Psoas muscle (tissue), 8 donors: ENCODE results near the gene BSG. TPM values are rescaled to one million over a fixed set of nuclear protein-coding genes. Genes with fewer than 3 reads are reported as not detected.

Experiments
- ATAC-seq, 4 donors: fragments of 200-7000 bp; cut with Tn5 transposase; one replicate each; pipeline ENCODE4 v1.9.1; 2020; ENCODE audit warnings: moderate library complexity in 3 of 4, mild to moderate bottlenecking in 2 of 4
- DNase-seq, 2 donors: peaks; one replicate each; pipeline ENCODE4 v3.0.0-alpha.2; 2020
- H3K27ac ChIP-seq: fragments of 200-600 bp; one replicate; pipeline ENCODE4 v1.8.0; 2022
- H3K27me3 ChIP-seq, 3 donors: fragments of 200-600 bp in 1 of 3; one replicate each; pipeline versions ENCODE4 v1.6.1 to v1.8.0; 2013 to 2022; ENCODE audit warnings: low read length in 2 of 3, mild to moderate bottlenecking in 2 of 3, moderate library complexity in 1 of 3; ENCODE audit not compliant: insufficient read depth in 3 of 3
- H3K36me3 ChIP-seq, 2 donors: fragments of 200-600 bp in 1 of 2; one replicate each; pipeline versions ENCODE4 v1.6.1 to v1.8.0; 2013 to 2022; ENCODE audit warnings: low read depth in 1 of 2, mild to moderate bottlenecking in 1 of 2, moderate library complexity in 1 of 2; ENCODE audit not compliant: insufficient read depth in 1 of 2
- H3K4me1 ChIP-seq: fragments of 200-600 bp; one replicate; pipeline ENCODE4 v1.8.0; 2022
- H3K4me3 ChIP-seq: fragments of 200-600 bp; one replicate; pipeline ENCODE4 v1.8.0; 2022; ENCODE audit warnings: mild to moderate bottlenecking
- H3K9me3 ChIP-seq: fragments of 200-600 bp; one replicate; pipeline ENCODE4 v1.8.0; 2022
- CTCF ChIP-seq: fragments of 200-600 bp; IDR thresholded peaks from one replicate; pipeline ENCODE4 v1.8.0; 2022; ENCODE audit warnings: antibody characterized with exemption
- whole genome bisulfite sequencing, 3 donors: extraction: QIAGEN DNeasy Blood & Tissue Kit; methylation state at CpG; one replicate each; pipeline versions ENCODE4 v1.1.6 to v1.1.7; 2013; 5-methylcytosine and 5-hydroxymethylcytosine counted together
- intact Hi-C, 2 donors: fragments of 100-400 bp; cut with DNase I; formaldehyde crosslinking; loops; one replicate each; pipeline versions ENCODE4 v1.11.0 to v1.14.2; 2022
- polyA plus RNA-seq, 3 donors: library from polyadenylated mRNA; stranded (reverse); fragments of 200-250 nt; gene quantifications; one replicate each; pipeline ENCODE4 v1.2.3, GENCODE V29; 2013
- total RNA-seq, 4 donors: library from RNA; stranded (reverse); fragmentation: NEBNext Ultra II Directional in 2 of 4; extraction: Animal tissue kit (Norgen Biotek cat#: 25700) in 2 of 4; gene quantifications; one replicate each; pipeline versions ENCODE4 v1.2.1 to v1.2.4, GENCODE V29; 2021 to 2023
- donor health status: healthy with polysubstance abuse.
- donor health status: DM: no; HTN: no; CAD: no; lungs with moderate emphysema.
- donor health status: Bipolar disorder and iron deficiency.
- donor health status: healthy.
- donor health status: DM: yes; HTN: yes; CAD: no.
- donor health status: DM: no; HTN: no; CAD: no.
- donor health status: DM: no; HTN: no; CAD: no.
- donor health status: DM: yes; HTN: yes; CAD: no.

Gene BSG
- total and polyA plus RNA-seq, 7 donors = 172 to 381 (median 299) TPM

GRCh38 chr19:609004-609346, 36.6 kb downstream of the BSG start:
- H3K4me1 ChIP-seq = no peaks in the 10 kb centered on the region
- WGBS, 3 donors = 18 to 24% (median 24%) methylated on average over 11 to 22 of the region's 22 CpGs
- no peaks in the 10 kb centered on the region for H3K36me3 ChIP-seq
- peaks cover 0 to 20% (median 0%) of the 10 kb centered on the region in 3 donors for H3K27me3 ChIP-seq
- no peak for TF ChIP-seq CTCF
- H3K4me3 ChIP-seq = no peak overlapping the region
- no peaks in the 10 kb centered on the region for H3K9me3 ChIP-seq
- H3K27ac ChIP-seq = no peak overlapping the region
- DNase-seq = peak; percentile 46 to 78
- intact Hi-C loops = no loop called here
- peak; percentile 18 to 49 (median 30) for ATAC-seq

- H3K4me1 ChIP-seq = no peaks in the 10 kb centered on the region
- peaks cover 0 to 23% (median 0%) of the 10 kb centered on the region in 3 donors for H3K27me3 ChIP-seq
- intact Hi-C loops = no loop called here
- H3K4me3 ChIP-seq = peak overlapping the region; percentile 25
- TF ChIP-seq CTCF = no peak
- 56 to 67% (median 61%) methylated on average over 23 to 38 of the region's 38 CpGs for WGBS, 3 donors
- H3K27ac ChIP-seq = no peak overlapping the region
- no peak for DNase-seq
- no peaks in the 10 kb centered on the region for H3K9me3 ChIP-seq
- H3K36me3 ChIP-seq = no peaks in the 10 kb centered on the region
- peak in 2 of 4 donors; percentile 11 to 17 for ATAC-seq
Observed at GRCh38 chr19:610071-610800, 37.8 kb downstream of the BSG start.

- Histone ChIP-seq H3K9me3 (no peaks in the 10 kb centered on the region), H3K36me3 (no peaks in the 10 kb centered on the region), H3K4me3 (peak overlapping the region; percentile 25), H3K4me1 (no peaks in the 10 kb centered on the region), H3K27me3 (peaks cover 0 to 27% (median 0%) of the 10 kb centered on the region in 3 donors), H3K27ac (no peak overlapping the region)
- TF ChIP-seq CTCF = no peak
- intact Hi-C loops = no loop called here
- DNase-seq (peak; percentile 62 to 79), ATAC-seq (peak in 2 of 4 donors; percentile 19 to 51)
- WGBS, 3 donors = 31 to 44% (median 40%) methylated on average over 34 to 36 of the region's 36 CpGs
Observed at GRCh38 chr19:610801-611480, 38.5 kb downstream of the BSG start.

GRCh38 chr19:611481-611868, 39.1 kb downstream of the BSG start:
- ATAC-seq (no peak), DNase-seq (no peak)
- H3K4me3 ChIP-seq = no peak overlapping the region
- peaks cover 0 to 27% (median 0%) of the 10 kb centered on the region in 3 donors for H3K27me3 ChIP-seq
- H3K27ac ChIP-seq = no peak overlapping the region
- H3K36me3 ChIP-seq = no peaks in the 10 kb centered on the region
- H3K9me3 ChIP-seq = no peaks in the 10 kb centered on the region
- WGBS, 3 donors = 55 to 65% (median 64%) methylated on average over 13 of the region's 13 CpGs
- no peak for TF ChIP-seq CTCF
- H3K4me1 ChIP-seq = no peaks in the 10 kb centered on the region
- intact Hi-C loops = no loop called here
